ENCODE results near the gene HSPB1. TPM values are rescaled to one million over a fixed set of nuclear protein-coding genes. Genes with fewer than 3 reads are reported as not detected.

Gene HSPB1
- total and polyA plus RNA-seq, 2 of the 13 experiments (the other 11 are each of a cell fraction or from before 2014, with no cell fraction given) = 21.0 to 38.6 TPM

DNA sequence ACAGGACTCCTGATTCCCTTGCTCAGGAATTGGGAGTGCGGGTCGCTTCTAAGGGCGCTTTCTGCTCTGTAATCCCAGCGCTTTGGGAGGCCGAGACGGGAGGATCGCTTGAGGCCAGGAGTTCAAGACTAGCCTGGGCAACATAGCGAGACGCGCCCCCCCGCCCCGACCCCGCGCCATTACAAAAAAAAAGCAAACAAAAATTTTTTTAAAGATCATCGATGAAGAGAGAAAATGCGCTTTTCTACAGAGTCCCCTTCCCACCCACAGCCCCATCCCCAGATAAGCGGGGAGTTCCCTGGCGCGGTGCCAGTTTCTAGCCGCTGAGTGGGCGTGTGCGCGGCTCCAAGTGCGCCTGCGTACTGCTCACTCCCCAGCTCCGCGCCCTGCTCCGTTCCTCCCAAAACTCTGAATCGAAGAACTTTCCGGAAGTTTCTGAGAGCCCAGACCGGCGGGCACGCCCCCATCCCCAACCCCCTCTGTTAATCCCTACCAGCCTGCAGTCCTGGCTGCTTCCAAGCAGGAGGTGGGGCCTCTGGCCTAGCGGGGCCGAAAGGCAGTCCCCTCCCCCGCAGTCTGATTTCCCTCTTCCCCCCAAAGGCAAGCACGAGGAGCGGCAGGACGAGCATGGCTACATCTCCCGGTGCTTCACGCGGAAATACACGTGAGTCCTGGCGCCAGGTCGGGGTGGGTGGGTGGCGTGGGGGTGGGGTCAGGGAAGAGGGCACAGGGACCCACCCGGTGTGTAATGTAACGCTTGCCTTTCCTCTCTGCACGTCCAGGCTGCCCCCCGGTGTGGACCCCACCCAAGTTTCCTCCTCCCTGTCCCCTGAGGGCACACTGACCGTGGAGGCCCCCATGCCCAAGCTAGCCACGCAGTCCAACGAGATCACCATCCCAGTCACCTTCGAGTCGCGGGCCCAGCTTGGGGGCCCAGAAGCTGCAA lies 1.0 kb downstream of the HSPB1 start (continued):
- TF ChIP-seq, protein P1, sequence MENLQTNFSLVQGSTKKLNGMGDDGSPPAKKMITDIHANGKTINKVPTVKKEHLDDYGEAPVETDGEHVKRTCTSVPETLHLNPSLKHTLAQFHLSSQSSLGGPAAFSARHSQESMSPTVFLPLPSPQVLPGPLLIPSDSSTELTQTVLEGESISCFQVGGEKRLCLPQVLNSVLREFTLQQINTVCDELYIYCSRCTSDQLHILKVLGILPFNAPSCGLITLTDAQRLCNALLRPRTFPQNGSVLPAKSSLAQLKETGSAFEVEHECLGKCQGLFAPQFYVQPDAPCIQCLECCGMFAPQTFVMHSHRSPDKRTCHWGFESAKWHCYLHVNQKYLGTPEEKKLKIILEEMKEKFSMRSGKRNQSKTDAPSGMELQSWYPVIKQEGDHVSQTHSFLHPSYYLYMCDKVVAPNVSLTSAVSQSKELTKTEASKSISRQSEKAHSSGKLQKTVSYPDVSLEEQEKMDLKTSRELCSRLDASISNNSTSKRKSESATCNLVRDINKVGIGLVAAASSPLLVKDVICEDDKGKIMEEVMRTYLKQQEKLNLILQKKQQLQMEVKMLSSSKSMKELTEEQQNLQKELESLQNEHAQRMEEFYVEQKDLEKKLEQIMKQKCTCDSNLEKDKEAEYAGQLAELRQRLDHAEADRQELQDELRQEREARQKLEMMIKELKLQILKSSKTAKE (CRISPR knock-in tag; IDR thresholded peaks at IDR 0.05; ENCODE audit: borderline replicate concordance) = no peak
- TF ChIP-seq, protein P2, sequence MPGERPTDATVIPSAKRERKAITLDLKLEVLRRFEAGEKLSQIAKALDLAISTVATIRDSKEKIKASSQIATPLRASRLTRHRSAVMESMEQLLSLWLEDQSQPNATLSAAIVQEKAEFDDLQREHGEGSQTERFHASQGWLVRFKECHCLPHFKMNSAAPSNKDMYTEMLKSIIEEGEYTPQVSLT (CRISPR knock-in tag; IDR thresholded peaks at IDR 0.05; ENCODE audit: borderline replicate concordance, low read depth) = no peak
- TF ChIP-seq ZNF563 (CRISPR knock-in tag; IDR thresholded peaks at IDR 0.05) = no peak
- TF ChIP-seq ATF1 (CRISPR knock-in tag; IDR thresholded peaks at IDR 0.05) = no peak
- TF ChIP-seq, protein P3, sequence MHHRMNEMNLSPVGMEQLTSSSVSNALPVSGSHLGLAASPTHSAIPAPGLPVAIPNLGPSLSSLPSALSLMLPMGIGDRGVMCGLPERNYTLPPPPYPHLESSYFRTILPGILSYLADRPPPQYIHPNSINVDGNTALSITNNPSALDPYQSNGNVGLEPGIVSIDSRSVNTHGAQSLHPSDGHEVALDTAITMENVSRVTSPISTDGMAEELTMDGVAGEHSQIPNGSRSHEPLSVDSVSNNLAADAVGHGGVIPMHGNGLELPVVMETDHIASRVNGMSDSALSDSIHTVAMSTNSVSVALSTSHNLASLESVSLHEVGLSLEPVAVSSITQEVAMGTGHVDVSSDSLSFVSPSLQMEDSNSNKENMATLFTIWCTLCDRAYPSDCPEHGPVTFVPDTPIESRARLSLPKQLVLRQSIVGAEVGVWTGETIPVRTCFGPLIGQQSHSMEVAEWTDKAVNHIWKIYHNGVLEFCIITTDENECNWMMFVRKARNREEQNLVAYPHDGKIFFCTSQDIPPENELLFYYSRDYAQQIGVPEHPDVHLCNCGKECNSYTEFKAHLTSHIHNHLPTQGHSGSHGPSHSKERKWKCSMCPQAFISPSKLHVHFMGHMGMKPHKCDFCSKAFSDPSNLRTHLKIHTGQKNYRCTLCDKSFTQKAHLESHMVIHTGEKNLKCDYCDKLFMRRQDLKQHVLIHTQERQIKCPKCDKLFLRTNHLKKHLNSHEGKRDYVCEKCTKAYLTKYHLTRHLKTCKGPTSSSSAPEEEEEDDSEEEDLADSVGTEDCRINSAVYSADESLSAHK (CRISPR knock-in tag; IDR thresholded peaks at IDR 0.05; ENCODE audit: borderline replicate concordance) = no peak
- TF ChIP-seq, protein P4, sequence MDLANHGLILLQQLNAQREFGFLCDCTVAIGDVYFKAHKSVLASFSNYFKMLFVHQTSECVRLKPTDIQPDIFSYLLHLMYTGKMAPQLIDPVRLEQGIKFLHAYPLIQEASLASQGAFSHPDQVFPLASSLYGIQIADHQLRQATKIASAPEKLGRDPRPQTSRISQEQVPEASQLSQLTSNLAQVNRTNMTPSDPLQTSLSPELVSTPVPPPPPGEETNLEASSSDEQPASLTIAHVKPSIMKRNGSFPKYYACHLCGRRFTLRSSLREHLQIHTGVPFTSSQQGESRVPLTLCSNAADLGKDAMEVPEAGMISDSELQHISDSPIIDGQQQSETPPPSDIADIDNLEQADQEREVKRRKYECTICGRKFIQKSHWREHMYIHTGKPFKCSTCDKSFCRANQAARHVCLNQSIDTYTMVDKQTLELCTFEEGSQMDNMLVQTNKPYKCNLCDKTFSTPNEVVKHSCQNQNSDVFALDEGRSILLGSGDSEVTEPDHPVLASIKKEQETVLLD (CRISPR knock-in tag; IDR thresholded peaks at IDR 0.05; ENCODE audit: low read depth) = no peak; the same call in 1 of the 2 replicates
- TF ChIP-seq ZNF577 (CRISPR knock-in tag; IDR thresholded peaks at IDR 0.05; ENCODE audit: borderline replicate concordance, low read depth) = no peak
- no peak for TF ChIP-seq ZFAT (CRISPR knock-in tag; conservative IDR thresholded peaks at IDR 0.05)
- no peak; the same call in 1 of the 2 replicates for TF ChIP-seq HDAC1 (CRISPR knock-in tag; IDR thresholded peaks at IDR 0.05)
- TF ChIP-seq JUND (CRISPR knock-in tag; IDR thresholded peaks at IDR 0.05) = no peak
- no peak for TF ChIP-seq TOPORS (CRISPR knock-in tag; IDR thresholded peaks at IDR 0.05)
- TF ChIP-seq TCF7 (IDR thresholded peaks at IDR 0.05; ENCODE audit: low read depth) = no peak
- 0 out of 2 replicates have a peak, but pooled peaks have one; percentile 34 for TF ChIP-seq ZSCAN9 (CRISPR knock-in tag; IDR thresholded peaks at IDR 0.05; ENCODE audit: borderline replicate concordance)
- TF ChIP-seq, protein P5, sequence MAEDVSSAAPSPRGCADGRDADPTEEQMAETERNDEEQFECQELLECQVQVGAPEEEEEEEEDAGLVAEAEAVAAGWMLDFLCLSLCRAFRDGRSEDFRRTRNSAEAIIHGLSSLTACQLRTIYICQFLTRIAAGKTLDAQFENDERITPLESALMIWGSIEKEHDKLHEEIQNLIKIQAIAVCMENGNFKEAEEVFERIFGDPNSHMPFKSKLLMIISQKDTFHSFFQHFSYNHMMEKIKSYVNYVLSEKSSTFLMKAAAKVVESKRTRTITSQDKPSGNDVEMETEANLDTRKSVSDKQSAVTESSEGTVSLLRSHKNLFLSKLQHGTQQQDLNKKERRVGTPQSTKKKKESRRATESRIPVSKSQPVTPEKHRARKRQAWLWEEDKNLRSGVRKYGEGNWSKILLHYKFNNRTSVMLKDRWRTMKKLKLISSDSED (CRISPR knock-in tag; IDR thresholded peaks at IDR 0.05) = no peak
- TF ChIP-seq U2AF1 (optimal IDR thresholded peaks at IDR 0.05; ENCODE audit: low read depth, low read length) = no peak
- TF ChIP-seq, protein P6, sequence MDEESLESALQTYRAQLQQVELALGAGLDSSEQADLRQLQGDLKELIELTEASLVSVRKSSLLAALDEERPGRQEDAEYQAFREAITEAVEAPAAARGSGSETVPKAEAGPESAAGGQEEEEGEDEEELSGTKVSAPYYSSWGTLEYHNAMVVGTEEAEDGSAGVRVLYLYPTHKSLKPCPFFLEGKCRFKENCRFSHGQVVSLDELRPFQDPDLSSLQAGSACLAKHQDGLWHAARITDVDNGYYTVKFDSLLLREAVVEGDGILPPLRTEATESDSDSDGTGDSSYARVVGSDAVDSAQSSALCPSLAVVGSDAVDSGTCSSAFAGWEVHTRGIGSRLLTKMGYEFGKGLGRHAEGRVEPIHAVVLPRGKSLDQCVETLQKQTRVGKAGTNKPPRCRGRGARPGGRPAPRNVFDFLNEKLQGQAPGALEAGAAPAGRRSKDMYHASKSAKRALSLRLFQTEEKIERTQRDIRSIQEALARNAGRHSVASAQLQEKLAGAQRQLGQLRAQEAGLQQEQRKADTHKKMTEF (CRISPR knock-in tag; IDR thresholded peaks at IDR 0.05) = no peak
- no peak for TF ChIP-seq ATAD3A (CRISPR knock-in tag; IDR thresholded peaks at IDR 0.05)
- TF ChIP-seq IRX3 (CRISPR knock-in tag; IDR thresholded peaks at IDR 0.05; ENCODE audit: borderline replicate concordance, low read depth) = no peak
- TF ChIP-seq SIX4 (CRISPR knock-in tag; IDR thresholded peaks at IDR 0.05) = no peak

Measured in HepG2 (cell line).